HG03378 (cell line): ENCODE measurements around the gene MET.
"Not testable (repeated sequence)": the region's sequence is repeated elsewhere in the genome, so short reads cannot be mapped to it uniquely, and the experiment has no call there.

ENCODE experiments used
- ATAC-seq: cut with Tn5 transposase; IDR thresholded peaks from one replicate; pipeline ENCODE4 v1.9.1; 2021; ENCODE audit warnings: mild to moderate bottlenecking, moderate library complexity; ENCODE audit not compliant: unreplicated experiment

The MET gene

GRCh38 chr7:116697761-116698160 lies 25.8 kb downstream of the MET start:
- ATAC-seq, result no peak

GRCh38 chr7:116698396-116698795 lies 26.4 kb downstream of the MET start:
- ATAC-seq, result no peak

DNA sequence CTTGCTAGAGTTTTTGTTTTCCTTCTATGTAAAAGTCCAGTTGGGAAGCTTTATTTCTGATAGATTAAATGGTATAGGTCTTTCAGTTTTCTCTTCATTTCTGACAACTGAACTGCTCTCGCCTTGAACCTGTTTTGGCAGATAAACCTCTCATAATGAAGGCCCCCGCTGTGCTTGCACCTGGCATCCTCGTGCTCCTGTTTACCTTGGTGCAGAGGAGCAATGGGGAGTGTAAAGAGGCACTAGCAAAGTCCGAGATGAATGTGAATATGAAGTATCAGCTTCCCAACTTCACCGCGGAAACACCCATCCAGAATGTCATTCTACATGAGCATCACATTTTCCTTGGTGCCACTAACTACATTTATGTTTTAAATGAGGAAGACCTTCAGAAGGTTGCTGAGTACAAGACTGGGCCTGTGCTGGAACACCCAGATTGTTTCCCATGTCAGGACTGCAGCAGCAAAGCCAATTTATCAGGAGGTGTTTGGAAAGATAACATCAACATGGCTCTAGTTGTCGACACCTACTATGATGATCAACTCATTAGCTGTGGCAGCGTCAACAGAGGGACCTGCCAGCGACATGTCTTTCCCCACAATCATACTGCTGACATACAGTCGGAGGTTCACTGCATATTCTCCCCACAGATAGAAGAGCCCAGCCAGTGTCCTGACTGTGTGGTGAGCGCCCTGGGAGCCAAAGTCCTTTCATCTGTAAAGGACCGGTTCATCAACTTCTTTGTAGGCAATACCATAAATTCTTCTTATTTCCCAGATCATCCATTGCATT lies 27.1 kb downstream of the MET start:
- no peak for ATAC-seq

GRCh38 chr7:116699722-116700120 lies 27.7 kb downstream of the MET start:
- no peak for ATAC-seq

DNA sequence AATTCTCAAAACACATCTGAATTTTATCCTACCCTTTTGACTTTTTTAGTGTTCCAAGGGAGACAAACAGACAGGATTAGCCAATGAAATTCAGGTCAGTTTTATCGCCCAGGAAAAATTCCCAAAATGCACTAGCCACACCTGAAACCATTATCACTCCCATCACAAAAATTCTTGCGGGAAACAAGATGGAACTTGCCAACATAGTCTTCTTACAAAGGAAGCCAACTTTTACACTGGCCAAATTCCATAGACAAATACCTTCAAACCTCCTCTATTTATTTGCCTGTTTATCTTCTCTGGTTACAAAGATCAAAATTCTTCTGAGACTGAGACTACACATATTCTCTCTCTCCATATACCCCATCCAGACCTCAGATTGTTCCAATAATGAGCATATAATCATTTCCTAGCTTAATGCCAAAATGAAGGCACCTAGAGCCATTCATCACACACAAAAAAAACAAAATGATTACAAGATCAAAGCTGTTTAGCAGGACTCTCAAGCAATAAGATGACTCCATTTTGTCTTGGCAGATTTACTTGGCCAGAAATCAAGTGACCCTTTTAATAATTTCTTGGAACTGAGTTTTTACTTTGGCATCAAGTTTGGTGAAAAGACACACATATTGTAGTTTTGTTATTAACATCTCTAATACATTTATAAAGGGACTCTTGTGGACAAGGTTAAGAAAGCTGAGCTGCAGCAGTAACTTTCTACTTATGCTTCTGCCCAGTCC lies 30.2 kb downstream of the MET start:
- no peak for ATAC-seq

- no peak for ATAC-seq
These were observed 32.7 kb downstream of the MET start for GRCh38 chr7:116704650-116705228.

DNA sequence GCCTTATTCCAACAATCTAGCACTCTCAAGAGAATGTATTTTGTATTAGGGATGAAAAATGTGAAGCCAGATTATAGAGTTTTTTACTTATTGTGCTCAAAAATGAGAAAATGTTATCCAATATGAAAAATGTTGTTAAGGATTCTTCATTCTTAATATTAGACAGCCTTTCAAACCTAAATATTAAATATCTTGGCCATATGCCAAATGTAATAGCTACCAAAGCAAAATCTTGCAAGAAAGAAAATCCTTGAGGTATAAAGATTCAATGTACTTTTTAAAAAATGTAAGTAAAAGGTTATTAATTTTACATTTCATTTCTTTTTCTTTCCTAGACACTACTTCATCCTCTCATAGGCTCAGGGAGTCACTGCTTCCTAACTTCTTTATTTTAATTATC lies 33.4 kb downstream of the MET start:
- ATAC-seq, result no peak

DNA sequence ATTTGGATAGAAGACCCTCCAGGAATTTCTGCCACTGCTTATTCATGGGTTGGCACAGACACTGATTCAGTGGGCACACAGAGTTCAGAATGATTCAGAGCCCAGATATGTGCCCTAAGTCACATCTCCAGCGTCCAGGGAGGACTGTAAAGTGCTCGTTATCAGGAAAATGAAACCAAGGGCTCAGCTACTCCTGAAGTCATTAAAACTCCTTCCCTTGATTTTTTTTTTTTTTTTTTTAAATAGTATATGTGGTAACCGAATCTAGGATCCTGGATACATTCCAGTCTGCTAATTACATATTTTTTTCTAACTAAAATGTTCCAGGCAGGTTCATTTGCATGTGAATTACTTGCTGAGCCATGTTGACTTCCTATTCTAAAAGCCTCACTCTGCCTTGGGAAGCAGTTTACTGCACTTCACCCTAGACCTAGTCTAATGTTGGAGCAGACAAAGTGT lies 34.7 kb downstream of the MET start:
- ATAC-seq, result no peak

DNA sequence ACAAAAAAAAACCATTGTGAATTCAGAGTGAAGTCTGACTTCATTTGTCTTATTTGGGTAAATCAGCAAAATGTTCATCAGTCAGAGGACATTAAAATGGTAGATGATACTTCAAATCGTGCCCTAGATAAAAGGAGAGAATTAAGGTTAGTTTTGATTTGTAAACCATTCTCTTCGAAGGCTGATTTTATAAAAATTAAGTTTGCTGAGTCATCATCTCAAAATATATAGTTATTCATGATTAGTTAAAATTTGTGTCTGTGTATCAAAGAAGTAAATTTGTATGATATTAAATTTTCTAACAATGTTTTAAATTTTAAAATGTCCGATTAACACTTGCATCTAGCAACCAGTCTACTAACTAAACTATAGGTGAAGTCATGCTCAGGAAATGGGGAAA lies 35.3 kb downstream of the MET start:
- no peak for ATAC-seq

GRCh38 chr7:116708248-116708647 lies 36.3 kb downstream of the MET start:
- ATAC-seq, result no peak

DNA sequence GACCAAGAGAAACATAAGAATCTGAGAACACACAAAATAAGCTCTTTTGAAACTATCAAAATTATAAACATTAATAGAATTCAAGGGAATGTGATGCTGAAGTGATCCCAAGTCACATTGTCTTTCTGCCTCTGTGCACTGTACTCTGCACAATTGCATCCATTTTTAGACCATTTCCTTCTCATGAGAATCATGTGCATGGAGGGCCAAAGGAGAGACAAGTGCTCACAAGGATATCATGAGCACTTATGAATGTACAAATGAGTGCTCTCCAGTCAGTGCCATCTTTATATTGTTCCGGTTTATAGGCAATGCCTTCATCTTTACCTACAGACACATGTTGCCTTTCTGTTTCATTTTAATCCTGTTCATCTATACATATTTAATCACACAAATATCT lies 36.9 kb downstream of the MET start:
- no peak for ATAC-seq

DNA sequence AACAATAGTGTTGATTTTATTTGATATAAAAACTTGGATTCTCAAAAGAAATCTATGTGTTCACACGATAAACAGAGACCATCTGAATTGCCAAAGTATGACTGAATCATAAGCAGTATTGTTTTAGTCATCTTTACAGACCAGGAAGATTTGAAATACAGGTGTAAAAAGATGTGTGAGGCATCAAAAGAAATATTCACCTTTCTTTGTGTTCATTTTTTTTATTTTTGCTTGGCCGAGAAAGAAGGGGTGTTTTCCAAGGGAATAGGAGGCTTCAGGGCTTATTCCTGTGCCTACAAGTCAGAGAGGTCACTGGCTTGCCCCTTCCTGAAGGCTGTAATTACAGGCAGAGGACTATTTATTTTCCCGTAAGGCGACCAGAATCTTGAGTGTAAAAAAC lies 37.3 kb downstream of the MET start:
- no peak for ATAC-seq

- ATAC-seq, result no peak
These were observed 38.9 kb downstream of the MET start for GRCh38 chr7:116710764-116711452.

DNA sequence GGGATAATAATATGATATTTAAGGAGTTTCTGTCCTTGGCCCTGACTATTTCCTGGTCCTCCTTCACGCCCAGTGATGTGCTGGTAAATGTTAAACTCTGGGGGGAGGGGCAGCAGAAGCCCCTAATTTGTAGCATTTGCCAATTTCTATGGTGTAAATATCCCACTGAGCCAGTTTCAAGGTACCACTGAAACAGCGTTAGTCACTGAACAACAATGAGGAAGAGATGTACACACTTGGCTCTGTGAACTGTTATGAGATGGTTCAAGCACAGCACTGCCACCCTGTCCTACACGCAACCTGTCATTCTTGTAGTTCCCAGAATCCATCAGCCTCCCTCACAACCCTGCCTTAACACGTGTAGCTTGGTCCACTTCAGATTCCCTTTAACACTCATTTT lies 39.8 kb downstream of the MET start:
- ATAC-seq, result no peak

DNA sequence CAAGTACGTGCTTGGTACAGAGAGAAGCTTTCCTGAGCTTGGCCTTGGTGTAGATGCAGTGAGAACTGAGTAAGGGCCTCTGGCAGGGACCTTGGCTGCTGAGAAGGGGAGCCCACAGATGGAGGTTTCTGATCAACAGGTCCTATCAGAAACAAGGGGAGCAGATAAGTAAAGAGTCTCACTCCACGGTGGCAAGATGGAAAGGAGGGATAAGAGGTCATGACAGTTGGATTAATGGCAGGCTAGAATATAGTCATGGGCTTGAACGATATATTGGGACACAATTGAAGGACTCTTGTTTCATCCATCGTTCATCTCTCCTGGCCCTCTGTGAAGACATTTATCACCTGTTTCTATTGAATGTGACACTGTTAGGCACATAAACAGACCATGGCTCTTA lies 41.5 kb downstream of the MET start:
- ATAC-seq, result no peak

GRCh38 chr7:116713918-116714317 lies 41.9 kb downstream of the MET start:
- ATAC-seq, result no peak

GRCh38 chr7:116715077-116715476 lies 43.1 kb downstream of the MET start:
- no peak for ATAC-seq

DNA sequence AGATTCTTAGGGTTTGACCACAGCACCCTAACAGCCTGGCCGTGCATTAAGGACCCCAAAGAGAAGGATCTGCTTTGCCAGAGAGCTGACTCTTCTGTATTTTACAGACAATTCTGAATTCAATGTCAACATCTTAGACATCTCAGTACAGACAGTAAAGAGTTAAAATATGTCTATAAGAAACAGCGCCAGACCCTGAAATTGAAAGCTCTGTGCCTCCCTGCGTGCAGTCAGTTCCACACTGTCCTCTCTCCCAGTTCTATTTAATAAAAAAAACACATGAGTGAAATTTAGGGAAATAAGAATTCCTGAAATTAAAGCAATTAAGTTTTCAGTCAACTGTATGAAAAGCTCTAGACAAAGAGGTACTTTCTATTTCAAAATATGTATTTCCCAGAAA lies 45.1 kb downstream of the MET start:
- no peak for ATAC-seq

DNA sequence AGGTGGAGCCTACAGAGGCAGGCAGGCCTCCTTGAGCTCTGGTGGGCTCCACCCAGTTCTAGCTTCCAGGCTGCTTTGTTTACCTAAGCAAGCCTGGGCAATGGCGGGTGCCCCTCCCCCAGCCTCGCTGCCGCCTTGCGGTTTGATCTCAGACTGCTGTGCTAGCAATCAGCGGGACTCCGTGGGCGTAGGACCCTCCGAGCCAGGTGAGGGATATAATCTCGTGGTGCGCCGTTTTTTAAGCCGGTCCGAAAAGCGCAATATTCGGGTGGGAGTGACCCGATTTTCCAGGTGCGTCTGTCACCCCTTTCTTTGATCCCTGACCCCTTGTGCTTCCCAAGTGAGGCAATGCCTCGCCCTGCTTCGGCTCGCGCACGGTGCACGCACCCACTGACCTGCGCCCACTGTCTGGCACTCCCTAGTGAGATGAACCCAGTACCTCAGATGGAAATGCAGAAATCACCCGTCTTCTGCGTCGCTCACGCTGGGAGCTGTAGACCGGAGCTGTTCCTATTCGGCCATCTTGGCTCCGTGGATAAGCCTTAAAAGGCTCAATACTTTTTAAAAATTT lies 52.0 kb downstream of the MET start:
- not testable (repeated sequence) for ATAC-seq

- no peak for ATAC-seq
These were observed 52.7 kb downstream of the MET start for GRCh38 chr7:116724560-116725231.

- no peak for ATAC-seq
These were observed 54.2 kb downstream of the MET start for GRCh38 chr7:116726149-116726548.
